Measurements from ENCODE around the gene LRP1-AS. TPM values are rescaled to one million over a fixed set of nuclear protein-coding genes. Genes with fewer than 3 reads are reported as not detected.

The LRP1-AS gene
- total RNA-seq, 1 experiment from 2014 or later, result not detected

DNA sequence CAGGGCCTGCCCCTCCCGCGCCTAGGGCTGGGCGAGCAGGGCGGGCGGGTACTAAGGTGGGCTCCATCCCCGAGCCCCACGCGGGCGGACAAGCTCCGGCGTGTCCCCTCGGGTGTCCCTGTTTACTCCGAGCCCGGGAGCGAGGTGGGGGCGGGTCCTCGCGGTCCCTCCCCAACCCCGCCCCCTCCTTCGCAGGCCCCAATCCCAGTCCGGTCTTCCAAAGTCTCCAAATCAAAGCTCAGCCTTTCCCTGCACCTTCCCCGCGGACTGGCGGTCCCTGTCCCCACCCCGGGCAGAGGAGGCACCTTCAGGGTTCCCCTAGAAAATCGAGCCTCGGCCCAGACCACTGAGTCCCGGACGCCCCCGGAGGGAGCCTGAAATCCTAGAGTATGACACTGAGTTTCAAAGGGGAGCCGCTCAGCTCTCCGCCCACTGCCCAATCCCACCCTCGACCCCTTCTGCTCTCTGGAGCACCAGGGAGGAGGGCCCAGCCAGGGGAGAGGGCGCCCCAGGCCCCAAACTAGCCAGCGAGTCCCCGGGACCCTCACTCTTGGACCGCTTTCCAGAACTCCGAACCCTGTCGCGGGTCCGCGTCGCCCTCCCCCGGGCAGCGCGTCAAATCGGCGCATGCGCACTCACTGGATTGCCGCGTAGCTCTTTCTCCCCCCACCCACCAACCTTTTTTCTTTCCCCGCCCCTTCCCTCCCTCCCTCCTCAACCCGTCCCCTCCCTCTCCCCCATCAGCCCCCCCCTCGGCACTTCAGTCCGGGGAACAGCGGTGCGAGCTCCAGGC is 19.5 kb downstream of the LRP1-AS start, which contains the start of gene LRP1:
LRP1 (plus strand) TSS at position 758 of the 793 bp plus-strand sequence. CDS start 482 bp downstream, outside the sequence.
- Mint-ChIP-seq H3K36me3 (ENCODE audit: insufficient read depth, unreplicated experiment) (peaks cover 18% of the 10 kb centered on the region), H3K4me1 (ENCODE audit: low read depth, unreplicated experiment) (no peaks in the 10 kb centered on the region), H3K4me3 (ENCODE audit: low read depth, unreplicated experiment) (peak within 1 kb of the TSS; percentile 81), H3K9me3 (ENCODE audit: low read depth, unreplicated experiment) (peaks cover 10% of the 10 kb centered on the region), H3K27ac (ENCODE audit: unreplicated experiment) (peak within 1 kb of the TSS; percentile 36), H3K27me3 (ENCODE audit: unreplicated experiment) (peaks cover 55% of the 10 kb centered on the region)
- intact Hi-C loops (cut with micrococcal nuclease; ENCODE audit: unreplicated experiment), result no loop called here
- no TSS peak for BruUV-seq (replicated peaks)
- TF ChIP-seq, protein P1, sequence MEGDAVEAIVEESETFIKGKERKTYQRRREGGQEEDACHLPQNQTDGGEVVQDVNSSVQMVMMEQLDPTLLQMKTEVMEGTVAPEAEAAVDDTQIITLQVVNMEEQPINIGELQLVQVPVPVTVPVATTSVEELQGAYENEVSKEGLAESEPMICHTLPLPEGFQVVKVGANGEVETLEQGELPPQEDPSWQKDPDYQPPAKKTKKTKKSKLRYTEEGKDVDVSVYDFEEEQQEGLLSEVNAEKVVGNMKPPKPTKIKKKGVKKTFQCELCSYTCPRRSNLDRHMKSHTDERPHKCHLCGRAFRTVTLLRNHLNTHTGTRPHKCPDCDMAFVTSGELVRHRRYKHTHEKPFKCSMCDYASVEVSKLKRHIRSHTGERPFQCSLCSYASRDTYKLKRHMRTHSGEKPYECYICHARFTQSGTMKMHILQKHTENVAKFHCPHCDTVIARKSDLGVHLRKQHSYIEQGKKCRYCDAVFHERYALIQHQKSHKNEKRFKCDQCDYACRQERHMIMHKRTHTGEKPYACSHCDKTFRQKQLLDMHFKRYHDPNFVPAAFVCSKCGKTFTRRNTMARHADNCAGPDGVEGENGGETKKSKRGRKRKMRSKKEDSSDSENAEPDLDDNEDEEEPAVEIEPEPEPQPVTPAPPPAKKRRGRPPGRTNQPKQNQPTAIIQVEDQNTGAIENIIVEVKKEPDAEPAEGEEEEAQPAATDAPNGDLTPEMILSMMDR (IDR thresholded peaks at IDR 0.05; ENCODE audit: unreplicated experiment), result no peak
- peak; percentile 79 for DNase-seq
- CTCF ChIA-PET, result interaction anchor here (0.6 to 3.3 kb wide), 21 partner anchors 16 to 756 kb away, joined by 3 to 39 read pairs (median 4); partner anchors contain the start of genes LRP1-AS, NAB2, NEMP1 and STAT6

DNA sequence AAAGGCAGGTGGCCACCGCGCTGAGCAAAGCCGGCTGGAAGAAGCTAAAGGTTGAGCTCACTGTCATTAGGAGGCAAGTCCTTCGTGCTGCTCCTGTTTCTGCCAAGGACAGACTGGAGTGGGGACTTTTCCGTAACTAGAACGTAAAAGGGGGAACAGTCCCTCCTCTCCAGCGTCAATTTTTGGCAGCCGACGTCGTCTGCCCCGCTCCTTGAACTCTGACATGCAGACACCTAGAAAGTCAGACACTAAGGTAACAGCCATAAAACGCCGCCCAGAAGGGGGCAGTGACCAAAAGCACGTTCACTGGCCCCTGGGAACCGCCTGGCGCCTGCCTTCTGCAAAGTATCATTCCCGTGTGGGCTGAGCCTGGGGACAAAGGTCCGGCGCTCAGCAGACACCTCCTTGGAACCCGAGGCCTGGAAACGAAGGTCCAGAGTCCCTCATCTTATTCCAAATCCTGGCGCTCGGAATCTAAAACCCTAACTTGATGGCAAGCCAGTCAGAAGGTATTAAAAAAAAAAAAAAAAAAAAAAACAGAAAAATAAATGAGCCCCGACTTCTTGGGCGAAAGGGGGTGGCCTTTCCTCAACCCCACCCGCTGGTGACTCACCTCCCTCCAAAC is 20.2 kb downstream of the LRP1-AS start:
- peaks cover 10% of the 10 kb centered on the region for H3K9me3 Mint-ChIP-seq (ENCODE audit: low read depth, unreplicated experiment)
- TSS peak; percentile 26 for BruUV-seq (replicated peaks)
- H3K4me1 Mint-ChIP-seq (ENCODE audit: low read depth, unreplicated experiment), result no peaks in the 10 kb centered on the region
- intact Hi-C loops (cut with micrococcal nuclease; ENCODE audit: unreplicated experiment), result no loop called here
- no peak overlapping the region for H3K27ac Mint-ChIP-seq (ENCODE audit: unreplicated experiment)
- H3K4me3 Mint-ChIP-seq (ENCODE audit: low read depth, unreplicated experiment), result peak overlapping the region; percentile 81
- CTCF ChIA-PET, result interaction anchor here (0.6 to 3.3 kb wide), 11 partner anchors 16 to 409 kb away, joined by 3 to 39 read pairs (median 5); partner anchors contain the start of genes LRP1-AS and STAT6
- peaks cover 48% of the 10 kb centered on the region for H3K27me3 Mint-ChIP-seq (ENCODE audit: unreplicated experiment)
- TF ChIP-seq, protein P1 (IDR thresholded peaks at IDR 0.05; ENCODE audit: unreplicated experiment), result no peak
- peaks cover 18% of the 10 kb centered on the region for H3K36me3 Mint-ChIP-seq (ENCODE audit: insufficient read depth, unreplicated experiment)
- peak; percentile 78 for DNase-seq

DNA sequence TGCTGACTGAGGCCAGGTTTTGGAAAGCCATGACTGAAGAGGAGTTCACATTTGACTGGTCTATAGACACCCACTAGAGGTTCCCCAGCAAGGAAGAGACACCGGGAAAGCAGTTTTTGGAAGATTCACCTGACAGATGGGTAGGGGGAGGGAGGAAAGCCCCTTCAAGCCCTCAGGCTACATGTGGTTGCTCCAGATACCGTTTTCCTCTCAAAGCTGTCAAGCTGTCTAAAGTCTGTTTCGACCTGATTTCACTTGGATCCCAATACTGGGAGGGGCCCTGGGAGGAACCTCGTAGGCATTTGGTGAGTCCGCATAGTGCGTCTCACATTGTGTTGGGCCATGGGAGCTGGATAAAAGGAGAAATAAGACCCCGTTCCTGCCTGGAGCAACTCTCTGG is 20.9 kb downstream of the LRP1-AS start:
- Mint-ChIP-seq H3K27ac (ENCODE audit: unreplicated experiment) (no peak overlapping the region), H3K4me1 (ENCODE audit: low read depth, unreplicated experiment) (no peaks in the 10 kb centered on the region), H3K27me3 (ENCODE audit: unreplicated experiment) (peaks cover 41% of the 10 kb centered on the region), H3K9me3 (ENCODE audit: low read depth, unreplicated experiment) (peaks cover 10% of the 10 kb centered on the region), H3K36me3 (ENCODE audit: insufficient read depth, unreplicated experiment) (peaks cover 18% of the 10 kb centered on the region), H3K4me3 (ENCODE audit: low read depth, unreplicated experiment) (peak overlapping the region; percentile 81)
- intact Hi-C loops (cut with micrococcal nuclease; ENCODE audit: unreplicated experiment), result no loop called here
- TF ChIP-seq, protein P1 (IDR thresholded peaks at IDR 0.05; ENCODE audit: unreplicated experiment), result no peak
- BruUV-seq (replicated peaks), result no TSS peak
- no peak for DNase-seq
- CTCF ChIA-PET, result interaction anchor here (0.6 to 3.3 kb wide), 6 partner anchors 15 to 408 kb away, joined by 3 to 39 read pairs (median 6); partner anchors contain the start of gene STAT6

DNA sequence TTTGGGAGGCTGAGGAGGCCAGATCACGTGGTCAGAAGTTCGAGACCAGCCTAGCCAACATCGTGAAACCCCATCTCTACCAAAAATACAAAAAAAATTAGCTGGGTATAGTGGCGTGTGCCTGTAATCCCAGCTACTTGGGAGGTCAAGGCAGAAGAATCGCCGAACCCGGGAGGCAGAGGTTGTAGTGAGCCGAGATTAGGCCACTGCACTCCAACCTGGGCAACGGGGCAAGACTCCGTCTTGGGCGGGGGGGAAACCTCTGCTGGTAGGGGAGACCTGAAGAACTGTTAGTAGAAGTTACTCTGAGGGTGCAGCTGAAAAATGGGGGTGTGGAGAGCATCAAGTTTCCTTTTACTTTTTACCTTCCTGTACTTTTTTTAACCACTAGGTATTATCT is 21.4 kb downstream of the LRP1-AS start:
- TF ChIP-seq, protein P1 (IDR thresholded peaks at IDR 0.05; ENCODE audit: unreplicated experiment), result no peak
- no TSS peak for BruUV-seq (replicated peaks)
- no peak overlapping the region for H3K27ac Mint-ChIP-seq (ENCODE audit: unreplicated experiment)
- peaks cover 36% of the 10 kb centered on the region for H3K27me3 Mint-ChIP-seq (ENCODE audit: unreplicated experiment)
- H3K9me3 Mint-ChIP-seq (ENCODE audit: low read depth, unreplicated experiment), result peaks cover 10% of the 10 kb centered on the region
- no peak for DNase-seq
- intact Hi-C loops (cut with micrococcal nuclease; ENCODE audit: unreplicated experiment), result no loop called here
- no peaks in the 10 kb centered on the region for H3K4me1 Mint-ChIP-seq (ENCODE audit: low read depth, unreplicated experiment)
- no peak overlapping the region for H3K4me3 Mint-ChIP-seq (ENCODE audit: low read depth, unreplicated experiment)
- H3K36me3 Mint-ChIP-seq (ENCODE audit: insufficient read depth, unreplicated experiment), result peaks cover 18% of the 10 kb centered on the region
- CTCF ChIA-PET, result interaction anchor here (1.1 to 3.3 kb wide), 2 partner anchors 14 to 48 kb away, joined by 5 to 28 read pairs; partner anchors contain the start of gene STAT6

Measured in Calu3 (cell line).